GM12874 (cell line): ENCODE measurements around the gene KLF11.

Experiments
- CTCF ChIP-seq: IDR thresholded peaks from 2 replicates; pipeline ENCODE4 v1.5.1; 2011; ENCODE audit warnings: low read depth, mild to moderate bottlenecking, control low read depth, low read length, moderate library complexity; ENCODE audit not compliant: insufficient read depth

KLF11 gene

GRCh38 chr2:10041711-10042110 is 1.6 kb upstream of the KLF11 start:
- TF ChIP-seq CTCF = no peak

- TF ChIP-seq CTCF = no peak
These were observed 819 bp upstream of the KLF11 start for GRCh38 chr2:10042301-10043161.

- TF ChIP-seq CTCF = no peak
These were observed 704 bp downstream of the KLF11 start for GRCh38 chr2:10043906-10044601.

GRCh38 chr2:10045561-10046355 is 2.4 kb downstream of the KLF11 start:
- TF ChIP-seq CTCF = no peak

- no peak for TF ChIP-seq CTCF
These were observed 3.6 kb downstream of the KLF11 start for GRCh38 chr2:10046931-10047330.

- no peak for TF ChIP-seq CTCF
These were observed 4.5 kb downstream of the KLF11 start for GRCh38 chr2:10047616-10048500.
